CD14-positive monocyte (primary cell): ENCODE results near the gene SFT2D2. TPM values are rescaled to one million over a fixed set of nuclear protein-coding genes. Genes with fewer than 3 reads are reported as not detected.
A peak's percentile ranks its signal among the peaks of the same experiment; 100 is the strongest.

Experiments
- DNase-seq, 3 donors: peaks; one replicate each; pipeline ENCODE4 v3.0.0-alpha.2; 2011 to 2022
- H2AFZ ChIP-seq: 2 replicates; pipeline ENCODE4 v1.6.0; 2012; ENCODE audit warnings: mild to moderate bottlenecking, low read depth, low read length, inconsistent platforms; ENCODE audit not compliant: insufficient read depth, poor library complexity, severe bottlenecking
- H3K27ac ChIP-seq, 2 donors: 1 replicate in 1 of 2; 2 replicates in 1 of 2; pipeline ENCODE4 v1.5.1; 2012 to 2013; ENCODE audit warnings: low read length in 2 of 2, control low read depth in 1 of 2, inconsistent platforms in 1 of 2, low read depth in 1 of 2, mild to moderate bottlenecking in 1 of 2
- H3K27me3 ChIP-seq, 2 donors: one replicate each; pipeline versions ENCODE4 v1.6.0 to v1.6.1; 2011 to 2013; ENCODE audit warnings: low read length in 2 of 2; ENCODE audit not compliant: control insufficient read depth in 2 of 2, insufficient read depth in 2 of 2
- H3K36me3 ChIP-seq, 2 donors: replicated peaks in 1 of 2; 1 replicate in 1 of 2; 2 replicates in 1 of 2; pipeline versions ENCODE4 v1.5.1 to v1.6.1; 2012 to 2013; ENCODE audit warnings: low read length in 2 of 2, control low read depth in 1 of 2, inconsistent platforms in 1 of 2, mild to moderate bottlenecking in 1 of 2; ENCODE audit not compliant: insufficient read depth in 2 of 2, control insufficient read depth in 1 of 2
- H3K4me1 ChIP-seq, 2 donors: 1 replicate in 1 of 2; 2 replicates in 1 of 2; pipeline versions ENCODE4 v1.5.1 to v1.6.1; 2012 to 2013; ENCODE audit warnings: low read length in 2 of 2, control low read depth in 1 of 2, inconsistent platforms in 1 of 2, mild to moderate bottlenecking in 1 of 2, moderate library complexity in 1 of 2; ENCODE audit not compliant: insufficient read depth in 2 of 2, control insufficient read depth in 1 of 2
- H3K4me2 ChIP-seq: replicated peaks from 2 replicates; pipeline ENCODE3; 2012; ENCODE audit warnings: low read length, moderate library complexity, mild to moderate bottlenecking; ENCODE audit not compliant: poor library complexity, severe bottlenecking; ENCODE audit errors: extremely low read depth
- H3K4me3 ChIP-seq, 3 experiments: fragments of 200-600 bp in 1 of 3; sonication (generic) in 1 of 3; replicated peaks in 1 of 3; 1 replicate in 2 of 3; 2 replicates in 1 of 3; pipeline ENCODE4 v1.5.1; 2011 to 2013; ENCODE audit warnings: low read length in 3 of 3, mild to moderate bottlenecking in 3 of 3, control low read depth in 2 of 3, low read depth in 2 of 3, inconsistent platforms in 1 of 3, moderate library complexity in 1 of 3
- H3K79me2 ChIP-seq: 2 replicates; pipeline ENCODE4 v1.6.0; 2012; ENCODE audit warnings: mild to moderate bottlenecking, control low read depth, inconsistent platforms, low read length, moderate library complexity; ENCODE audit not compliant: insufficient read depth
- H3K9ac ChIP-seq: 2 replicates; pipeline ENCODE4 v1.6.0; 2017; ENCODE audit warnings: low read length, mild to moderate bottlenecking; ENCODE audit not compliant: insufficient read depth, poor library complexity, severe bottlenecking
- H3K9me3 ChIP-seq, 2 donors: replicated peaks in 1 of 2; 1 replicate in 1 of 2; 2 replicates in 1 of 2; pipeline versions ENCODE4 v1.5.1 to v1.6.1; 2012 to 2013; ENCODE audit warnings: low read length in 2 of 2, control low read depth in 1 of 2; ENCODE audit not compliant: control insufficient read depth in 1 of 2, insufficient read depth in 1 of 2
- H4K20me1 ChIP-seq: 2 replicates; pipeline ENCODE4 v1.6.0; 2012; ENCODE audit warnings: mild to moderate bottlenecking, low read length, control low read depth, moderate library complexity; ENCODE audit not compliant: insufficient read depth
- H3K27ac Mint-ChIP-seq, 7 donors: one replicate each; pipeline ENCODE4 v1.8.0; 2020; ENCODE audit warnings: mild to moderate bottlenecking in 7 of 7, mixed read lengths in 7 of 7, moderate library complexity in 6 of 7, inconsistent platforms in 2 of 7
- H3K27me3 Mint-ChIP-seq, 3 donors: one replicate each; pipeline ENCODE4 v1.8.0; 2021 to 2022; ENCODE audit warnings: low read depth in 3 of 3, mild to moderate bottlenecking in 3 of 3, mixed read lengths in 3 of 3, moderate library complexity in 3 of 3, inconsistent platforms in 1 of 3
- H3K36me3 Mint-ChIP-seq, 2 donors: one replicate each; pipeline ENCODE4 v1.8.0; 2020; ENCODE audit warnings: mixed read lengths in 2 of 2, inconsistent platforms in 1 of 2, mild to moderate bottlenecking in 1 of 2
- H3K4me1 Mint-ChIP-seq: one replicate; pipeline ENCODE4 v1.8.0; 2020; ENCODE audit warnings: mild to moderate bottlenecking, mixed read lengths
- H3K4me3 Mint-ChIP-seq, 2 donors: one replicate each; pipeline ENCODE4 v1.8.0; 2020; ENCODE audit warnings: mild to moderate bottlenecking in 2 of 2, mixed read lengths in 2 of 2, moderate library complexity in 1 of 2
- H3K9me3 Mint-ChIP-seq, 7 donors: one replicate each; pipeline ENCODE4 v1.8.0; 2020 to 2022; ENCODE audit warnings: mixed read lengths in 7 of 7, mild to moderate bottlenecking in 6 of 7, moderate library complexity in 6 of 7, inconsistent platforms in 2 of 7
- CTCF ChIP-seq: fragments of 200-600 bp; IDR thresholded peaks from one replicate; pipeline ENCODE4 v1.8.0; 2022; ENCODE audit warnings: antibody characterized with exemption, mild to moderate bottlenecking
- WGBS: methylation state at CpG from one replicate; pipeline ENCODE4 v1.1.5; 2013; ENCODE audit warnings: missing lambda C conversion rate; ENCODE audit not compliant: insufficient coverage; 5-methylcytosine and 5-hydroxymethylcytosine counted together
- intact Hi-C, 2 donors: fragments of 100-400 bp; cut with micrococcal nuclease; formaldehyde crosslinking; loops; one replicate each; pipeline versions ENCODE4 v1.15.0 to v1.15.1; 2023
- polyA plus RNA-seq, 3 donors: library from polyadenylated mRNA; depleted of rRNA in 1 of 3; unstranded in 2 of 3; stranded (reverse) in 1 of 3; fragments of 300-500 nt in 2 of 3; fragments of >200 nt in 1 of 3; fragmentation: Illumina TruSeq in 2 of 3; gene quantifications; 1 replicate in 2 of 3; 2 replicates in 1 of 3; pipeline ENCODE4 v1.2.3, GENCODE V29; 2012 to 2021

The SFT2D2 gene
- polyA plus RNA-seq, 3 donors, result 23.7 to 46.6 (median 34.9) TPM

- H3K4me1 Mint-ChIP-seq, result peaks cover 17% of the 10 kb centered on the region
- Histone ChIP-seq H2AFZ (no peak overlapping the region), H3K4me3 (no peak overlapping the region), H3K79me2 (peaks cover 13% of the 10 kb centered on the region), H3K27me3 (no peaks in the 10 kb centered on the region), H3K9ac (no peak overlapping the region), H3K4me2 (no peak overlapping the region), H3K27ac (no peak overlapping the region), H3K9me3 (no peaks in the 10 kb centered on the region), H3K4me1 (peaks cover 8 to 15% of the 10 kb centered on the region in 2 donors), H4K20me1 (no peaks in the 10 kb centered on the region), H3K36me3 (no peaks in the 10 kb centered on the region)
- DNase-seq, result no peak
- H3K4me3 Mint-ChIP-seq, result no peak overlapping the region
- H3K27me3 Mint-ChIP-seq, result peaks cover 1 to 3% (median 3%) of the 10 kb centered on the region in 3 donors
- WGBS, result 100% methylated on average over 1 of the region's 2 CpGs
- peaks cover 0 to 7% (median 0%) of the 10 kb centered on the region in 7 donors for H3K9me3 Mint-ChIP-seq
- H3K36me3 Mint-ChIP-seq, result no peaks in the 10 kb centered on the region
- intact Hi-C loops, result no loop called here
- H3K27ac Mint-ChIP-seq, result no peak overlapping the region
- no peak for TF ChIP-seq CTCF
Observed at GRCh38 chr1:168221275-168221674, 4.5 kb upstream of the SFT2D2 start.

GRCh38 chr1:168223261-168223660 lies 2.5 kb upstream of the SFT2D2 start:
- Mint-ChIP-seq H3K4me3 (no peak overlapping the region), H3K4me1 (peaks cover 33% of the 10 kb centered on the region), H3K27me3 (peaks cover 1 to 3% (median 3%) of the 10 kb centered on the region in 3 donors), H3K9me3 (peaks cover 0 to 7% (median 0%) of the 10 kb centered on the region in 7 donors), H3K36me3 (no peaks in the 10 kb centered on the region), H3K27ac (peak overlapping the region in 1 of 7 donors; percentile 22)
- Histone ChIP-seq H4K20me1 (peaks cover 12% of the 10 kb centered on the region), H3K27me3 (no peaks in the 10 kb centered on the region), H3K4me1 (peaks cover 24 to 27% of the 10 kb centered on the region in 2 donors), H2AFZ (no peak overlapping the region), H3K36me3 (no peaks in the 10 kb centered on the region), H3K4me2 (no peak overlapping the region), H3K4me3 (no peak overlapping the region), H3K79me2 (peaks cover 33% of the 10 kb centered on the region), H3K9me3 (no peaks in the 10 kb centered on the region), H3K27ac (no peak overlapping the region), H3K9ac (no peak overlapping the region)
- intact Hi-C loops, result no loop called here
- TF ChIP-seq CTCF, result no peak
- DNase-seq, result no peak
